Mucosa of rectum (tissue), 2 donors: ENCODE data around the gene RXRB.
A peak's percentile ranks its signal among the peaks of the same experiment; 100 is the strongest.

Experiments used
- H3K27ac ChIP-seq, 2 donors: one replicate each; pipeline ENCODE4 v1.7.0; 2013; ENCODE audit warnings: inconsistent platforms in 2 of 2, low read depth in 2 of 2, low read length in 2 of 2
- H3K27me3 ChIP-seq, 2 donors: one replicate each; pipeline ENCODE4 v1.7.0; 2013; ENCODE audit warnings: low read length in 2 of 2; ENCODE audit not compliant: control insufficient read depth in 2 of 2, insufficient read depth in 2 of 2
- H3K36me3 ChIP-seq, 2 donors: one replicate each; pipeline ENCODE4 v1.7.0; 2013; ENCODE audit warnings: low read length in 2 of 2; ENCODE audit not compliant: control insufficient read depth in 2 of 2, insufficient read depth in 2 of 2
- H3K4me1 ChIP-seq, 2 donors: one replicate each; pipeline ENCODE4 v1.7.0; 2013; ENCODE audit warnings: low read length in 2 of 2, mild to moderate bottlenecking in 1 of 2; ENCODE audit not compliant: control insufficient read depth in 2 of 2, insufficient read depth in 2 of 2
- H3K4me3 ChIP-seq, 2 donors: one replicate each; pipeline ENCODE4 v1.7.0; 2013; ENCODE audit warnings: low read length in 2 of 2
- H3K9ac ChIP-seq, 2 donors: one replicate each; pipeline ENCODE4 v1.7.0; 2013; ENCODE audit warnings: low read length in 2 of 2, low read depth in 1 of 2, mild to moderate bottlenecking in 1 of 2
- H3K9me3 ChIP-seq, 2 donors: one replicate each; pipeline ENCODE4 v1.7.0; 2013; ENCODE audit warnings: low read length in 2 of 2; ENCODE audit not compliant: control insufficient read depth in 2 of 2
- donor health status: healthy.
- donor health status: Normal muscosa, but diverticular disease.

The RXRB gene

GRCh38 chr6:33200219-33201146 lies at the start of gene RXRB, which contains the start of gene SLC39A7:
Gene RXRB (minus strand): TSS chr6:33200665. CDS start chr6:33200476, 189 bp downstream.
Gene SLC39A7 (plus strand): TSS chr6:33200867. CDS start chr6:33201246, 379 bp downstream.
- Histone ChIP-seq H3K27me3 (no peaks in the 10 kb centered on the region), H3K4me1 (peaks cover 37 to 45% of the 10 kb centered on the region in 2 donors), H3K36me3 (peaks cover 40 to 44% of the 10 kb centered on the region in 2 donors), H3K9me3 (no peaks in the 10 kb centered on the region), H3K9ac (peak within 1 kb of the TSS; percentile 95 to 98), H3K27ac (peak within 1 kb of the TSS; percentile 97 to 99), H3K4me3 (peak within 1 kb of the TSS; percentile 94 to 99)

- H3K27ac ChIP-seq: peak overlapping the region; percentile 85 to 93
- H3K36me3 ChIP-seq: peaks cover 0 to 14% of the 10 kb centered on the region in 2 donors
- H3K9ac ChIP-seq: peak overlapping the region; percentile 74 to 87
- no peaks in the 10 kb centered on the region for H3K27me3 ChIP-seq
- no peaks in the 10 kb centered on the region for H3K9me3 ChIP-seq
- H3K4me1 ChIP-seq: peaks cover 17 to 21% of the 10 kb centered on the region in 2 donors
- H3K4me3 ChIP-seq: peak overlapping the region; percentile 73 to 83
These were observed 49.5 kb upstream of the RXRB start for GRCh38 chr6:33249732-33250630.

DNA sequence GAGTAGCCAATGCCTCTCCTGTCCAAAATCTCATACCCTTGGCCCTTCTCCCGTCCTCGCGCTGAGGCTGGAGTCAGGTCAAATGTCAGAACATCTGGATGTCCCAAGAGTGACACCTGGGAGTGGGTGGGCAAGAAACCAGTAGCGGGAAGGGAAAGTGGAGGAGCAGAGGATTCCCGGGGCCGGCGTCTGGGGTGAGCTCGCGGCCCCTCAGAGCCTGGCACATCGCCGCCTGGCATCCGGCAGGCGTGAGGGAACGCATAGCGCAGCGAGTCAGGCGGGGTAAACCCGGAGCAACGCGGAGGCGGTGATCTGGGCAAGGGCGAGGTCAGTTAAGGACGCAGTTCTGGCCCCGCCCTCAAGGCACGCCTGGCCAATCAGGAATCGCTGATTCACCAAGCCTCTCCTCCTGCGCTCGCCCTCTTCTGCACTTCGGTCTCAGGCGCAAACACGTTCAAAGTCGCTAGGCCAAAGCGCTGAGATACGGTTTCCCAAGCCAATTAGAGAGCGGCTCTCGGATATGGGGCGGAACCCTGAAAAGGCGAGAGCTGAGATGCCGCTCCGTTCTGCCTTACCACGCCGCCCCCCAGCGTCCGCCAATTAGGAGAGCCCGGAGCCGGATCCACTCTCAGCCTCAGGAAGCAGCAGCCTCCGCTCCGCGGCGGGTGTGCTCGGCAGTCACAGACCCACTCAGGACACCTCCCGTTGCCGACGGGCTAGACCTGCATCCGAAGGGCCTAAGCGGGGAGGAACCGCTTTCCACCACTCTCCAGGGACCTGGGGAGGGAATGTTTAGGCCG lies 48.7 kb upstream of the RXRB start:
- Histone ChIP-seq H3K9ac (peak overlapping the region; percentile 81 to 87), H3K4me1 (peaks cover 17 to 21% of the 10 kb centered on the region in 2 donors), H3K27ac (peak overlapping the region; percentile 85 to 93), H3K4me3 (peak overlapping the region; percentile 73 to 83), H3K27me3 (no peaks in the 10 kb centered on the region), H3K9me3 (no peaks in the 10 kb centered on the region), H3K36me3 (peaks cover 0 to 14% of the 10 kb centered on the region in 2 donors)

- H3K36me3 ChIP-seq: peaks cover 0 to 14% of the 10 kb centered on the region in 2 donors
- H3K27ac ChIP-seq: peak overlapping the region; percentile 85 to 93
- H3K9me3 ChIP-seq: no peaks in the 10 kb centered on the region
- peak overlapping the region; percentile 81 to 85 for H3K9ac ChIP-seq
- no peaks in the 10 kb centered on the region for H3K27me3 ChIP-seq
- H3K4me3 ChIP-seq: peak overlapping the region; percentile 73 to 83
- peaks cover 17 to 21% of the 10 kb centered on the region in 2 donors for H3K4me1 ChIP-seq
These were observed 48.1 kb upstream of the RXRB start for GRCh38 chr6:33248643-33248931.

DNA sequence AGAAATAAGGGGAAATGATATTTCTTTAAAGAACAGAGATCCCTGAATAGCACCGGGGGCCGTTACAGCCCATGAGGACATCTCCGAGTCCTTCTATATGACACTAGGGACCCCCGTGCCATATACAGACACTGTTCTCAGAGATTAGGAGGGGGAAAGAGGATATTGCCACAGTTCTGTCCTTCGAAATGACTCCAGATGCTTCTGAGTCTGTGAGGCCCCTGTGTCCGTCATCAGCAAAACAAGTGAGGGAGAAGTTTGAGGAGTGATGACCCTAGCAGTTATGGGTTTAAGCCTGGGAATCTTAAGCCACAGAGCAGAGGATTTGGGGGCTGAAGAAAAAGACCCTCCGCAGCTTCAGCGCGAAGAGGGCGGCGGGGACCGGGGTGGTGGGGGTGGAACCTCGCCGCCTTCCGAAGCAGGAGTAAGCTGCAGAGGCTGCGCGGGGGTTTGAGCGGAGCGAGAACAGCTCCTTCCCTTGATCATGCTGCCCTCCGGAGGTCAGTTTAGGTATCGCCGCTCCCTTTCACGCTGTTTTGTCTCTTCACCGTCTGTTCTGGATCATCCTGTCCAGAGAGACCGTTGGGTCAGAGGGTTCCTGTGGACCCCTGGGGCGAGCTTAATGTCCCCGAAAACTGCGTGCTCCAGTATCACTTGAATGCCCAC lies 47.6 kb upstream of the RXRB start:
- H3K9me3 ChIP-seq: no peaks in the 10 kb centered on the region
- H3K4me3 ChIP-seq: peak overlapping the region; percentile 73 to 83
- H3K9ac ChIP-seq: peak overlapping the region; percentile 81 to 85
- H3K36me3 ChIP-seq: peaks cover 0 to 14% of the 10 kb centered on the region in 2 donors
- H3K27ac ChIP-seq: peak overlapping the region; percentile 85 to 93
- peaks cover 17 to 21% of the 10 kb centered on the region in 2 donors for H3K4me1 ChIP-seq
- H3K27me3 ChIP-seq: no peaks in the 10 kb centered on the region

DNA sequence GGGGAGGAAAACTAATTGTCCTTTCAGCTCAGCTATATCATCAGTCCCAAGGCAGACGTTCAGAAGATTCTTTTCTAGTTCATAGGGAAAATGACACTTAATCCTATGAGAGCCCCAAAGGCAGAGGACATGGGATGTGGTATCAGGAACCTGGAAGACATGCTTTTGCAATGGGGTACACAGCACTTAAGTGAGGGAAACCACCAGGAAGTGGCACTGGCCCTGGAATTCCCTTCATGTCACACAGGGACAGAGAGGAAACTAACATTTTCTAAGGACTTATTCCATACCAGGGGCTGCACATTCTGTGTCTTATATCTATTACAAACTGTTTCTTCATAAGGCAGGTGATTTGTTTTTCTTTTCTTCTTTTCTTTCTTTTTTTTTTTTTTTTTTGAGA lies 43.0 kb upstream of the RXRB start:
- Histone ChIP-seq H3K36me3 (no peaks in the 10 kb centered on the region), H3K9me3 (no peaks in the 10 kb centered on the region), H3K4me3 (no peak overlapping the region), H3K27ac (no peak overlapping the region), H3K4me1 (peaks cover 2 to 6% of the 10 kb centered on the region in 2 donors), H3K27me3 (peaks cover 5 to 11% of the 10 kb centered on the region in 2 donors), H3K9ac (no peak overlapping the region)

- Histone ChIP-seq H3K4me1 (no peaks in the 10 kb centered on the region), H3K36me3 (no peaks in the 10 kb centered on the region), H3K4me3 (no peak overlapping the region), H3K9ac (no peak overlapping the region), H3K27ac (no peak overlapping the region), H3K27me3 (peaks cover 5 to 11% of the 10 kb centered on the region in 2 donors), H3K9me3 (no peaks in the 10 kb centered on the region)
These were observed 41.5 kb upstream of the RXRB start for GRCh38 chr6:33241968-33242367.

- no peak overlapping the region for H3K27ac ChIP-seq
- peaks cover 8 to 15% of the 10 kb centered on the region in 2 donors for H3K27me3 ChIP-seq
- no peaks in the 10 kb centered on the region for H3K36me3 ChIP-seq
- no peaks in the 10 kb centered on the region for H3K4me1 ChIP-seq
- no peak overlapping the region for H3K4me3 ChIP-seq
- H3K9me3 ChIP-seq: no peaks in the 10 kb centered on the region
- H3K9ac ChIP-seq: no peak overlapping the region
These were observed 37.3 kb upstream of the RXRB start for GRCh38 chr6:33237741-33238140.

DNA sequence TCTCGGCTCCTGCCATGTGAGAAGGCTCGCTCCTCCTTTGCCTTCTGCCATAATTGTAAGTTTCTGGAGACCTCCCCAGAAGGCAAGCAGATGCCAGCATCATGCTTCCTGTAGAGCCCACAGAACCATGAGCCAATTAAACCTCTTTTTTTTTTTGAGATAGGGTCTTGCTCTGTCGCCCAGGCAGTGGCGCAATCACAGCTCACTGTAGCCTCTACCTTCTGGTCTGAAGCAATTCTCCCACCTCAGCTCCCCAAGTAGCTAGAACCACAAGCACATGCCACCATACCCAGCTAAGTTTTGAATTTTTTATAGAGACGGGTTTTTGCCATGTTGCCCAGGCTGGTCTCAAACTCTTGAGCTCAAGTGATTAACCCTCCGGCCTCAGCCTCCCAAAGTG lies 36.4 kb upstream of the RXRB start:
- Histone ChIP-seq H3K27me3 (peaks cover 5 to 9% of the 10 kb centered on the region in 2 donors), H3K4me1 (no peaks in the 10 kb centered on the region), H3K27ac (no peak overlapping the region), H3K36me3 (no peaks in the 10 kb centered on the region), H3K9me3 (no peaks in the 10 kb centered on the region), H3K4me3 (no peak overlapping the region), H3K9ac (no peak overlapping the region)
